Skeletal muscle tissue (tissue), 4 donors: ENCODE results near the gene TXK. TPM values are rescaled to one million over a fixed set of nuclear protein-coding genes. Genes with fewer than 3 reads are reported as not detected.

ENCODE experiments used
- H3K27ac ChIP-seq: one replicate; pipeline ENCODE4 v1.7.0; 2013; ENCODE audit warnings: mild to moderate bottlenecking, low read depth, low read length, inconsistent platforms
- H3K27me3 ChIP-seq, 3 donors: one replicate each; pipeline ENCODE4 v1.7.0; 2013; ENCODE audit warnings: low read length in 3 of 3; ENCODE audit not compliant: control insufficient read depth in 3 of 3, insufficient read depth in 3 of 3
- H3K36me3 ChIP-seq, 3 donors: one replicate each; pipeline ENCODE4 v1.7.0; 2013; ENCODE audit warnings: low read length in 3 of 3; ENCODE audit not compliant: control insufficient read depth in 3 of 3, insufficient read depth in 3 of 3
- H3K4me1 ChIP-seq, 3 donors: one replicate each; pipeline ENCODE4 v1.7.0; 2013; ENCODE audit warnings: low read length in 3 of 3, mild to moderate bottlenecking in 3 of 3; ENCODE audit not compliant: control insufficient read depth in 3 of 3, insufficient read depth in 3 of 3
- H3K4me3 ChIP-seq, 3 donors: one replicate each; pipeline ENCODE4 v1.7.0; 2013; ENCODE audit warnings: low read length in 3 of 3
- H3K9ac ChIP-seq, 3 donors: one replicate each; pipeline ENCODE4 v1.7.0; 2013; ENCODE audit warnings: low read length in 3 of 3, mild to moderate bottlenecking in 3 of 3, moderate library complexity in 2 of 3, low read depth in 1 of 3
- H3K9me3 ChIP-seq, 3 donors: one replicate each; pipeline ENCODE4 v1.7.0; 2013; ENCODE audit warnings: low read length in 3 of 3; ENCODE audit not compliant: control insufficient read depth in 3 of 3
- total RNA-seq: library from RNA; depleted of rRNA; stranded (reverse); fragments of >200 nt; gene quantifications from one replicate; pipeline ENCODE4 v1.2.3, GENCODE V29; 2014
- donor health status: Osteomylitis.

TXK gene
- total RNA-seq, 1 donor from 2014 or later: 0.52 TPM

- no peak overlapping the region for H3K27ac ChIP-seq
- H3K27me3 ChIP-seq: peaks cover 0 to 2% (median 0%) of the 10 kb centered on the region in 3 donors
- H3K4me3 ChIP-seq: no peak overlapping the region
- peaks cover 4 to 8% (median 6%) of the 10 kb centered on the region in 3 donors for H3K4me1 ChIP-seq
- H3K36me3 ChIP-seq: no peaks in the 10 kb centered on the region
- no peaks in the 10 kb centered on the region for H3K9me3 ChIP-seq
- H3K9ac ChIP-seq: no peak overlapping the region
Measured at GRCh38 chr4:48124870-48125269, 9.2 kb downstream of the TXK start.

GRCh38 chr4:48122756-48123155 lies 11.3 kb downstream of the TXK start:
- peaks cover 0 to 2% (median 0%) of the 10 kb centered on the region in 3 donors for H3K27me3 ChIP-seq
- H3K36me3 ChIP-seq: no peaks in the 10 kb centered on the region
- H3K9me3 ChIP-seq: no peaks in the 10 kb centered on the region
- peaks cover 0 to 3% (median 2%) of the 10 kb centered on the region in 3 donors for H3K4me1 ChIP-seq
- H3K9ac ChIP-seq: no peak overlapping the region
- H3K27ac ChIP-seq: no peak overlapping the region
- H3K4me3 ChIP-seq: no peak overlapping the region

GRCh38 chr4:48121180-48121579 lies 12.9 kb downstream of the TXK start:
- Histone ChIP-seq H3K27ac (no peak overlapping the region), H3K9me3 (no peaks in the 10 kb centered on the region), H3K4me1 (no peaks in the 10 kb centered on the region), H3K4me3 (no peak overlapping the region), H3K27me3 (peaks cover 0 to 2% (median 0%) of the 10 kb centered on the region in 3 donors), H3K9ac (no peak overlapping the region), H3K36me3 (no peaks in the 10 kb centered on the region)

GRCh38 chr4:48120132-48120531 lies 13.9 kb downstream of the TXK start:
- Histone ChIP-seq H3K27ac (no peak overlapping the region), H3K36me3 (no peaks in the 10 kb centered on the region), H3K4me3 (no peak overlapping the region), H3K9ac (no peak overlapping the region), H3K27me3 (no peaks in the 10 kb centered on the region), H3K4me1 (no peaks in the 10 kb centered on the region), H3K9me3 (no peaks in the 10 kb centered on the region)

- Histone ChIP-seq H3K9me3 (no peaks in the 10 kb centered on the region), H3K9ac (no peak overlapping the region), H3K27ac (no peak overlapping the region), H3K4me1 (no peaks in the 10 kb centered on the region), H3K27me3 (no peaks in the 10 kb centered on the region), H3K4me3 (no peak overlapping the region), H3K36me3 (no peaks in the 10 kb centered on the region)
Measured at GRCh38 chr4:48119646-48120045, 14.4 kb downstream of the TXK start.

- Histone ChIP-seq H3K27me3 (no peaks in the 10 kb centered on the region), H3K4me1 (no peaks in the 10 kb centered on the region), H3K9ac (no peak overlapping the region), H3K4me3 (no peak overlapping the region), H3K36me3 (no peaks in the 10 kb centered on the region), H3K9me3 (no peaks in the 10 kb centered on the region), H3K27ac (no peak overlapping the region)
Measured at GRCh38 chr4:48118081-48118480, 16.0 kb downstream of the TXK start.

- no peaks in the 10 kb centered on the region for H3K36me3 ChIP-seq
- H3K9me3 ChIP-seq: no peaks in the 10 kb centered on the region
- H3K27me3 ChIP-seq: no peaks in the 10 kb centered on the region
- no peaks in the 10 kb centered on the region for H3K4me1 ChIP-seq
- no peak overlapping the region for H3K9ac ChIP-seq
- H3K27ac ChIP-seq: no peak overlapping the region
- no peak overlapping the region for H3K4me3 ChIP-seq
Measured at GRCh38 chr4:48116582-48116981, 17.5 kb downstream of the TXK start.

GRCh38 chr4:48114412-48114811 lies 19.6 kb downstream of the TXK start:
- Histone ChIP-seq H3K4me1 (no peaks in the 10 kb centered on the region), H3K9me3 (no peaks in the 10 kb centered on the region), H3K9ac (no peak overlapping the region), H3K36me3 (no peaks in the 10 kb centered on the region), H3K27ac (no peak overlapping the region), H3K27me3 (no peaks in the 10 kb centered on the region), H3K4me3 (no peak overlapping the region)

GRCh38 chr4:48112017-48112667 lies 21.9 kb downstream of the TXK start:
- Histone ChIP-seq H3K27me3 (no peaks in the 10 kb centered on the region), H3K27ac (no peak overlapping the region), H3K9me3 (no peaks in the 10 kb centered on the region), H3K36me3 (no peaks in the 10 kb centered on the region), H3K9ac (no peak overlapping the region), H3K4me3 (no peak overlapping the region), H3K4me1 (no peaks in the 10 kb centered on the region)

GRCh38 chr4:48110452-48110978 lies 23.5 kb downstream of the TXK start:
- H3K27ac ChIP-seq: no peak overlapping the region
- H3K4me3 ChIP-seq: no peak overlapping the region
- H3K9ac ChIP-seq: no peak overlapping the region
- H3K36me3 ChIP-seq: no peaks in the 10 kb centered on the region
- no peaks in the 10 kb centered on the region for H3K27me3 ChIP-seq
- no peaks in the 10 kb centered on the region for H3K4me1 ChIP-seq
- H3K9me3 ChIP-seq: no peaks in the 10 kb centered on the region
